Right lobe of liver (tissue), 6 donors: ENCODE measurements around the gene METTL6. TPM values are rescaled to one million over a fixed set of nuclear protein-coding genes. Genes with fewer than 3 reads are reported as not detected.
"Not testable (repeated sequence)": the region's sequence is repeated elsewhere in the genome, so short reads cannot be mapped to it uniquely, and the experiment has no call there.

Source experiments
- ATAC-seq, 4 donors: fragments of 200-7000 bp; cut with Tn5 transposase; one replicate each; pipeline ENCODE4 v1.9.1; 2020; ENCODE audit warnings: mild to moderate bottlenecking in 4 of 4, moderate library complexity in 4 of 4
- DNase-seq, 3 donors: peaks; one replicate each; pipeline ENCODE4 v3.0.0-alpha.2; 2020
- H3K27ac ChIP-seq, 3 donors: fragments of 200-600 bp; one replicate each; pipeline ENCODE4 v1.8.0; 2022
- H3K27me3 ChIP-seq, 2 donors: fragments of 200-600 bp; one replicate each; pipeline ENCODE4 v1.8.0; 2022
- H3K36me3 ChIP-seq, 4 donors: fragments of 200-600 bp; sonication (generic) in 1 of 4; one replicate each; pipeline versions ENCODE4 v1.5.1 to v1.8.0; 2017 to 2022; ENCODE audit warnings: control low read depth in 1 of 4
- H3K4me1 ChIP-seq, 4 donors: fragments of 200-600 bp; sonication (generic) in 1 of 4; one replicate each; pipeline versions ENCODE4 v1.5.1 to v1.8.0; 2017 to 2022; ENCODE audit warnings: control low read depth in 1 of 4
- H3K4me3 ChIP-seq, 3 donors: fragments of 200-600 bp; one replicate each; pipeline ENCODE4 v1.8.0; 2022
- H3K9me3 ChIP-seq, 4 donors: fragments of 200-600 bp; sonication (generic) in 1 of 4; one replicate each; pipeline versions ENCODE4 v1.5.1 to v1.8.0; 2017 to 2022; ENCODE audit warnings: control low read depth in 1 of 4
- POLR2A ChIP-seq: fragments of 450-650 bp; IDR thresholded peaks from one replicate; pipeline ENCODE4 v1.6.1; 2017; ENCODE audit warnings: antibody characterized with exemption, mild to moderate bottlenecking
- WGBS: methylation state at CpG from one replicate; pipeline ENCODE4 v1.1.6; 2018; ENCODE audit warnings: low coverage, low lambda C conversion rate; ENCODE audit not compliant: insufficient coverage; ENCODE audit errors: missing lambda C conversion rate; 5-methylcytosine and 5-hydroxymethylcytosine counted together
- intact Hi-C, 2 donors: fragments of 100-400 bp; cut with DNase I; formaldehyde crosslinking; loops; one replicate each; pipeline versions ENCODE4 v1.11.2 to v1.14.1; 2022
- total RNA-seq, 6 experiments: library from RNA; depleted of rRNA in 2 of 6; stranded (reverse); fragments of >200 nt in 2 of 6; fragmentation: NEBNext Ultra II Directional in 3 of 6; extraction: Animal tissue kit (Norgen Biotek cat#: 25700) in 3 of 6; gene quantifications; one replicate each; pipeline versions ENCODE4 v1.1.0 to v1.2.4, GENCODE V29; 2016 to 2023
- TF ChIP-seq, protein P1 (sequence below), 4 donors: fragments of 200-600 bp in 3 of 4; fragments of 450-650 bp in 1 of 4; IDR thresholded peaks; one replicate each; pipeline versions ENCODE4 v1.5.1 to v1.8.0; 2016 to 2022; ENCODE audit warnings: antibody characterized with exemption in 4 of 4, mild to moderate bottlenecking in 2 of 4
- donor health status: DM: no; HTN: yes; CAD: no.
- donor health status: DM: no; HTN: no; CAD: no.
- donor health status: DM: no; HTN: no; CAD: no.
- donor health status: DM: no; HTN: yes; CAD: no.
- donor health status: DM: no; HTN: yes; CAD: no.

METTL6 gene
- total RNA-seq, 6 experiments from 2014 or later = 5.3 to 7.5 (median 6.2) TPM

DNA sequence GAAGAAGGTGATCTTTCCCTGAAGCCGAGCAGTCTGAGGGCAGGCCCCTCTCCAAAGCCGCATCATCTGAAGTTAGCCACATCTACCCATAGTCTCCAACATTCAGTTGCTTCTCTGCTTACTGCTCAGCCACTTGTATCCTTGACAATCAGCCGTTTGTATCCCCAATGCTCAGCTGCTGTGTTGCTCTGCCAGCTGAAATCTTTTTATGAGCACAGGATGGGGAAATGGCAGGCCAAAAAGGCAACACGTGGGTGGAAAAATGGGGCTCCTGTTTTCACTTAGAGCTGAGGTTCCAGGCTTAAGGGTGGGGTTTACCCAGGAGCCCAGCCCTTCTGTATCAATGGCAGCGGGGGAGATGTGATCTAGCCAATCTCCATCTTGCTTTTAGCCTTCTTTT, 36.3 kb downstream of the METTL6 start:
- Histone ChIP-seq H3K4me1 (peaks cover 0 to 22% (median 3%) of the 10 kb centered on the region in 4 donors), H3K9me3 (no peaks in the 10 kb centered on the region), H3K27me3 (no peaks in the 10 kb centered on the region), H3K4me3 (no peak overlapping the region), H3K27ac (no peak overlapping the region), H3K36me3 (no peaks in the 10 kb centered on the region)
- 69% methylated on average over 2 of the region's 5 CpGs for WGBS
- intact Hi-C loops = no loop called here
- TF ChIP-seq, protein P1, sequence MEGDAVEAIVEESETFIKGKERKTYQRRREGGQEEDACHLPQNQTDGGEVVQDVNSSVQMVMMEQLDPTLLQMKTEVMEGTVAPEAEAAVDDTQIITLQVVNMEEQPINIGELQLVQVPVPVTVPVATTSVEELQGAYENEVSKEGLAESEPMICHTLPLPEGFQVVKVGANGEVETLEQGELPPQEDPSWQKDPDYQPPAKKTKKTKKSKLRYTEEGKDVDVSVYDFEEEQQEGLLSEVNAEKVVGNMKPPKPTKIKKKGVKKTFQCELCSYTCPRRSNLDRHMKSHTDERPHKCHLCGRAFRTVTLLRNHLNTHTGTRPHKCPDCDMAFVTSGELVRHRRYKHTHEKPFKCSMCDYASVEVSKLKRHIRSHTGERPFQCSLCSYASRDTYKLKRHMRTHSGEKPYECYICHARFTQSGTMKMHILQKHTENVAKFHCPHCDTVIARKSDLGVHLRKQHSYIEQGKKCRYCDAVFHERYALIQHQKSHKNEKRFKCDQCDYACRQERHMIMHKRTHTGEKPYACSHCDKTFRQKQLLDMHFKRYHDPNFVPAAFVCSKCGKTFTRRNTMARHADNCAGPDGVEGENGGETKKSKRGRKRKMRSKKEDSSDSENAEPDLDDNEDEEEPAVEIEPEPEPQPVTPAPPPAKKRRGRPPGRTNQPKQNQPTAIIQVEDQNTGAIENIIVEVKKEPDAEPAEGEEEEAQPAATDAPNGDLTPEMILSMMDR (IDR thresholded peaks at IDR 0.05) = no peak
- TF ChIP-seq POLR2A = no peak
- no peak for ATAC-seq
- DNase-seq = no peak

DNA sequence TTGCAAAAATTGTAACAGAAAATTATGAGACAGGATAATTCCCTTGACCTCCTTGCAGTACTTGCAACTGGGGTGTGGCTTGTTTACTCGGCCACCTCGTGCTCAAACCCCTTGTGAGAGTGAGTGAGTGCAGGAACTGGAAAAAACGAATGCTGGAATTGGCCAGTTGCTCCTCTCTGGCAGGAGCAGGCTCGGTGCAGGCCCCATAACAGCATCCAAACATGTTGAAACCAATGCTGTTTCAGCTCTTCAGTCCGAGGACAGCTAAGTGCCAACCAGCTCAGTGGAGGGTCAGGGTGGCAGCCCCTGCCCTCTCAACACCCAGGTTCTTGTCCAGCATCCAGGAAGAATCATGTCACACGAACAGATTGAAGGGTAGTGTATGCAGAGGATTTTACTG, 36.9 kb downstream of the METTL6 start:
- 63% methylated on average over 5 of the region's 6 CpGs for WGBS
- no peak overlapping the region for H3K27ac ChIP-seq
- TF ChIP-seq, protein P1 (IDR thresholded peaks at IDR 0.05) = no peak
- no peak for TF ChIP-seq POLR2A
- no peak overlapping the region for H3K4me3 ChIP-seq
- H3K36me3 ChIP-seq = no peaks in the 10 kb centered on the region
- intact Hi-C loops = no loop called here
- peaks cover 0 to 24% (median 5%) of the 10 kb centered on the region in 4 donors for H3K4me1 ChIP-seq
- no peaks in the 10 kb centered on the region for H3K9me3 ChIP-seq
- DNase-seq (no peak), ATAC-seq (no peak)
- H3K27me3 ChIP-seq = no peaks in the 10 kb centered on the region

DNA sequence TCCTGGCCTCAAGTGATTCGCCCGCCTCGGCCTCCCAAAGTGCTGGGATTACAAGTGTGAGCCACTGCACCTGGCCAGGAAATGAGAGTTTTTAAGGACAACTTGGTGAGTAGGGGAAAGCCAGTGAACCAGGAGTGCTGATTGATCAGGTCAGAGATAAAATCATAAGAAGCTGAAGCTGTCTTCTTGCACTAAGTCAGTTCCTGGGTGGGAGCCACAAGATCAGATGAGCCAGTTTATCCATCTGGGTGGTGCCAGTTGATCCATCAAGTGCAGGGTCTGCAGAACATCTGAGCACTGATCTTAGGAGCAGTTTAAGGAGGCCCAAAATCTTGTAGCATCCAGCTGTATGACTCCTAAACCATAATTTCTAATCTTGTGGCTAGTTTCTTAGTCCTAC, 39.0 kb downstream of the METTL6 start:
- H3K27ac ChIP-seq, H3K4me3 ChIP-seq, H3K27me3 ChIP-seq, ATAC-seq, H3K36me3 ChIP-seq, intact Hi-C loops, H3K9me3 ChIP-seq, DNase-seq: not testable (repeated sequence)
- H3K4me1 ChIP-seq = peaks cover 0 to 24% (median 9%) of the 10 kb centered on the region in 4 donors
- no CpG with 5 or more reads among the region's 3 CpGs for WGBS

DNA sequence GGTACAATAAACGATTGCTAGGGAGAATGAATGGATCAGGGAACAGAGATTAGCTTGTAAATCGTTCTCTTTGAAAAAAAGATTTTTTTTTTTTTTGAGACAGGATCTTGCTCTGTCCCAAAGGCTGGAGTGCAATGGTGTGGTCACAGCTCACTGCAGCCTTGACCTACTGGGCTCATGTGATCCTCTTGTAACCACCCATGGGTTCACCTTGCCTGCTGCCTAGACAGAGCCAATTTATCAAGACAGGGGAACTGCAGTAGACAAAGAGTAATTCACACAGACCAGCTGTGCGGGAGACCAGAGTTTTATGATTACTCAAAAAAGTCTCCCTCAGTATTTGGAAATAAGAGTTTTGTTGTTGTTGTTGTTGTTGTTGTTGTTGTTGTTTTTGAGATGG, 39.6 kb downstream of the METTL6 start:
- intact Hi-C loops = no loop called here
- Histone ChIP-seq H3K27me3 (no peaks in the 10 kb centered on the region), H3K9me3 (no peaks in the 10 kb centered on the region), H3K4me3 (no peak overlapping the region), H3K36me3 (no peaks in the 10 kb centered on the region), H3K27ac (peak overlapping the region in 2 of 3 donors; percentile 1 to 3), H3K4me1 (peaks cover 0 to 24% (median 9%) of the 10 kb centered on the region in 4 donors)
- WGBS = 25% methylated on average over 3 of the region's 3 CpGs
- DNase-seq = no peak
- no peak for TF ChIP-seq POLR2A
- TF ChIP-seq, protein P1 (IDR thresholded peaks at IDR 0.05) = no peak
- ATAC-seq = peak; percentile 33 to 65 (median 64)

DNA sequence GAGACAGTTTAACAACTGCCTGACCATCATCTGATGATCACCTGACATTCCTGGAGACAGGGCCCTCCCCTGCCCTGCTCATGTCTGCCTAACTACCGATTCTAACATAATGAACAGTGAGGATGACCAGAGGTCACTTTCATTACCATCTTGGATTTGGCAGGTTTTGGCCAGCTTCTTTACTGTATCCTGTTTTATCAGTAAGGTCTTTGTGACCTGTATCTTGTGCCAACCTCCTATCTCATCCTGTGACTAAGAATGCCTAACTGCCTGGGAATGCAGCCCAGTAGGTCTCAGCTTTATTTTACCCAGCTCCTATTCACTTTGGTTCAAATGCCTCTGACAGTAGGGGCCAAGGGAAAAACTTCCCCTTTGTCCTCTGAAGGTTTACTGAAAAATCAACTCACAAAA, 40.2 kb downstream of the METTL6 start:
- no peaks in the 10 kb centered on the region for H3K27me3 ChIP-seq
- DNase-seq = no peak
- peak; percentile 46 to 76 (median 54) for ATAC-seq
- no peak overlapping the region for H3K4me3 ChIP-seq
- peak overlapping the region in 2 of 3 donors; percentile 1 to 3 for H3K27ac ChIP-seq
- TF ChIP-seq POLR2A = no peak
- TF ChIP-seq, protein P1 (IDR thresholded peaks at IDR 0.05) = no peak
- intact Hi-C loops = no loop called here
- WGBS = 10% methylated on average over 1 of the region's 1 CpG
- no peaks in the 10 kb centered on the region for H3K36me3 ChIP-seq
- H3K4me1 ChIP-seq = peaks cover 0 to 24% (median 9%) of the 10 kb centered on the region in 4 donors
- H3K9me3 ChIP-seq = no peaks in the 10 kb centered on the region

DNA sequence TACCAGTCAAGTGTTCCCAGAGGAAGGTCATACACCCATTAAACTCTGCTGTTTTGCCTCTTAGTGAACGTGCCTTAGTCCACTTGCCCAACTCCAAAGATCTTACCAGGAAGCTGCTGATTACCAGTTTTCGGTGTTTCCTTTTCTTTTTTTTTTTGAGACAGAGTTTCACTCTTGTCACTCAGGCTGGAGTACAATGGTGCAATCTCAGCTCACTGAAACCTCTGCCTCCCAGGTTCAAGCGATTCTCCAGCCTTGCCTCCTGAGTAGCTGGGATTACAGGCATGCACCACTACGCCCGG, 40.7 kb downstream of the METTL6 start:
- intact Hi-C loops, H3K36me3 ChIP-seq, H3K9me3 ChIP-seq, H3K4me3 ChIP-seq, DNase-seq, H3K27me3 ChIP-seq: not testable (repeated sequence)
- peak in 3 of 4 donors; percentile 11 to 45 (median 44) for ATAC-seq
- 35% methylated on average over 2 of the region's 5 CpGs for WGBS
- Histone ChIP-seq H3K4me1 (peaks cover 0 to 24% (median 9%) of the 10 kb centered on the region in 4 donors), H3K27ac (peak overlapping the region in 2 of 3 donors; percentile 3 to 4)
